ENCODE data around the gene VMAC. TPM values are rescaled to one million over a fixed set of nuclear protein-coding genes. Genes with fewer than 3 reads are reported as not detected.

The VMAC gene
- total RNA-seq, 2 experiments from 2014 or later: 1.5 to 2.0 TPM

- intact Hi-C loops (cut with micrococcal nuclease): no loop called here
- H3K27me3 Mint-ChIP-seq (ENCODE audit: low read depth): no peaks in the 10 kb centered on the region
- no peak overlapping the region for H3K4me3 Mint-ChIP-seq
- CTCF ChIA-PET: no interaction called here
- no peaks in the 10 kb centered on the region for H3K9me3 Mint-ChIP-seq
- peaks cover 34% of the 10 kb centered on the region for H3K36me3 Mint-ChIP-seq (ENCODE audit: low read depth)
- no peaks in the 10 kb centered on the region for H3K4me1 Mint-ChIP-seq (ENCODE audit: low read depth)
- DNase-seq: no peak
- H3K27ac Mint-ChIP-seq: no peak overlapping the region
These were observed 22.8 kb downstream of the VMAC start for GRCh38 chr19:5927441-5927821.

GRCh38 chr19:5929179-5929578 lies 24.5 kb downstream of the VMAC start:
- CTCF ChIA-PET: no interaction called here
- Mint-ChIP-seq H3K4me1 (ENCODE audit: low read depth) (no peaks in the 10 kb centered on the region), H3K4me3 (no peak overlapping the region), H3K27ac (no peak overlapping the region), H3K27me3 (ENCODE audit: low read depth) (no peaks in the 10 kb centered on the region), H3K9me3 (no peaks in the 10 kb centered on the region), H3K36me3 (ENCODE audit: low read depth) (peaks cover 27% of the 10 kb centered on the region)
- no peak for DNase-seq
- intact Hi-C loops (cut with micrococcal nuclease): no loop called here

DNA sequence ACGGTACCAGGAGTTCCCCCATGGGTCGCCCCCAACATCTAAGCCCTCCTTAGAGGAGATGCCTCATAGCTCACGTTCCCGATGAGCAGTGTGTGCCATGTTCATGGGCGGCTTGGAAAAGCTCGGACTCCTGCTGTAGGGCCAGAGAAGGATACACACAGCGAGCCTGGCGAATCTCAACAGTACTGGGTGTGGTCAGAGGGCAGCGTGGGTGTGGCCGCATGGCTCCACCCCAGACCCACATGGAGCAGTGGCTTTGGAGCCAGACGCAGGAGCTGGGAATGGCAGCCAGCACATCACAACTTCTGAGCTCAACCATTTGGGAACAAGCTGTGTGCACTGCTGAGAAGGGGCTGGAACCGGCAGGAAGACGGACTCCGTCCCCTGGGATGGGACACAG lies 25.0 kb downstream of the VMAC start:
- intact Hi-C loops (cut with micrococcal nuclease): no loop called here
- Mint-ChIP-seq H3K36me3 (ENCODE audit: low read depth) (peaks cover 27% of the 10 kb centered on the region), H3K27me3 (ENCODE audit: low read depth) (no peaks in the 10 kb centered on the region), H3K9me3 (no peaks in the 10 kb centered on the region), H3K4me1 (ENCODE audit: low read depth) (no peaks in the 10 kb centered on the region), H3K27ac (no peak overlapping the region), H3K4me3 (no peak overlapping the region)
- no peak for DNase-seq
- CTCF ChIA-PET: interaction anchor here (1.1 kb wide), 1 partner anchor 126 kb away, joined by 5 read pairs; no protein-coding TSS in a partner anchor

DNA sequence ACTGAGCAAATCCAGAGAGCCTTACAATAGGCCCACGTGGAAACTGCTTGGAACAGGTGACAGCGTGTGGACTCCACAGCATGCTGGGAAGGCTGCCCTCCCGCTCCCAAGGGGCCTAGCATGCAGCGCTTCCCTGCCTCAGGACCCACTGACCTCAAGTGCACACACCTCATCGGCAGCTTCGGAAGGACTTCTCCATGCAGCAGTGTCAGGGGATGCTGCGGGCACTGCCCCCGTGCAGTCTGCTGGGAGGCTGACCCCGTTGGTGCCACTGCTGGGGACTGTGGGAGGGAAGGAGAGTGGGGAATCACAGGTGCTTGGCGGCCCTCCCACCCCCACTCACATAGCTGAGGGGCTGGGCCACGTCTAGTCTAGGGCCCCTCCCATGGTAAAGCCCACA lies 26.6 kb downstream of the VMAC start:
- Mint-ChIP-seq H3K27ac (no peak overlapping the region), H3K4me1 (ENCODE audit: low read depth) (no peaks in the 10 kb centered on the region), H3K36me3 (ENCODE audit: low read depth) (peaks cover 27% of the 10 kb centered on the region), H3K9me3 (no peaks in the 10 kb centered on the region), H3K4me3 (no peak overlapping the region), H3K27me3 (ENCODE audit: low read depth) (no peaks in the 10 kb centered on the region)
- DNase-seq: no peak
- CTCF ChIA-PET: interaction anchor here (0.6 to 1.0 kb wide), 2 partner anchors 11 to 49 kb away, joined by 3 read pairs; no protein-coding TSS in a partner anchor
- intact Hi-C loops (cut with micrococcal nuclease): no loop called here

GRCh38 chr19:5932146-5932545 lies 27.5 kb downstream of the VMAC start:
- DNase-seq: no peak
- CTCF ChIA-PET: no interaction called here
- Mint-ChIP-seq H3K27me3 (ENCODE audit: low read depth) (no peaks in the 10 kb centered on the region), H3K4me3 (no peak overlapping the region), H3K4me1 (ENCODE audit: low read depth) (peaks cover 1% of the 10 kb centered on the region), H3K9me3 (no peaks in the 10 kb centered on the region), H3K27ac (no peak overlapping the region), H3K36me3 (ENCODE audit: low read depth) (peaks cover 27% of the 10 kb centered on the region)
- intact Hi-C loops (cut with micrococcal nuclease): no loop called here

- intact Hi-C loops (cut with micrococcal nuclease): no loop called here
- DNase-seq: no peak
- H3K36me3 Mint-ChIP-seq (ENCODE audit: low read depth): peaks cover 30% of the 10 kb centered on the region
- no peak overlapping the region for H3K4me3 Mint-ChIP-seq
- H3K27ac Mint-ChIP-seq: no peak overlapping the region
- CTCF ChIA-PET: no interaction called here
- H3K27me3 Mint-ChIP-seq (ENCODE audit: low read depth): no peaks in the 10 kb centered on the region
- no peaks in the 10 kb centered on the region for H3K9me3 Mint-ChIP-seq
- H3K4me1 Mint-ChIP-seq (ENCODE audit: low read depth): peaks cover 1% of the 10 kb centered on the region
These were observed 28.1 kb downstream of the VMAC start for GRCh38 chr19:5932609-5933262.

GRCh38 chr19:5933391-5934068 lies 28.9 kb downstream of the VMAC start:
- H3K4me3 Mint-ChIP-seq: no peak overlapping the region
- CTCF ChIA-PET: no interaction called here
- H3K27me3 Mint-ChIP-seq (ENCODE audit: low read depth): no peaks in the 10 kb centered on the region
- no peak for DNase-seq
- peaks cover 28% of the 10 kb centered on the region for H3K36me3 Mint-ChIP-seq (ENCODE audit: low read depth)
- intact Hi-C loops (cut with micrococcal nuclease): no loop called here
- H3K27ac Mint-ChIP-seq: no peak overlapping the region
- H3K9me3 Mint-ChIP-seq: no peaks in the 10 kb centered on the region
- peaks cover 1% of the 10 kb centered on the region for H3K4me1 Mint-ChIP-seq (ENCODE audit: low read depth)

DNA sequence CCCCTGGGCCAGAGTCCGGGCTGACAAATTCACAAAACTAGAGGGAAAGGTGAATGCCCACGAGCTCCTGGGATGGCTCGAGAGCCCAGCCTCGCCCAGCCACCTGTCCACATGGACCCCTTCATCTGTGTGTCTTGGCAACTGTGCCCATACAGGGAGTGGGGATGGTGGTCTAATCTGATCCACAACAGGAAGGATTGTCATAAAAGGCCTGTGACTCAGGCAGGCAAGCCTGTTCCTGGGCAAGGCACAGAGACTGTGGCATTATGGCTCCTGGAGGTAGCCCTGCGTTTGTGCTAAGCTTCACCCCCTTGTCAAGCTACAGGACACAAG lies 29.4 kb downstream of the VMAC start:
- no peak overlapping the region for H3K4me3 Mint-ChIP-seq
- H3K27ac Mint-ChIP-seq: no peak overlapping the region
- CTCF ChIA-PET: no interaction called here
- peaks cover 24% of the 10 kb centered on the region for H3K36me3 Mint-ChIP-seq (ENCODE audit: low read depth)
- DNase-seq: no peak
- H3K4me1 Mint-ChIP-seq (ENCODE audit: low read depth): peaks cover 1% of the 10 kb centered on the region
- H3K9me3 Mint-ChIP-seq: no peaks in the 10 kb centered on the region
- H3K27me3 Mint-ChIP-seq (ENCODE audit: low read depth): no peaks in the 10 kb centered on the region
- intact Hi-C loops (cut with micrococcal nuclease): no loop called here

DNA sequence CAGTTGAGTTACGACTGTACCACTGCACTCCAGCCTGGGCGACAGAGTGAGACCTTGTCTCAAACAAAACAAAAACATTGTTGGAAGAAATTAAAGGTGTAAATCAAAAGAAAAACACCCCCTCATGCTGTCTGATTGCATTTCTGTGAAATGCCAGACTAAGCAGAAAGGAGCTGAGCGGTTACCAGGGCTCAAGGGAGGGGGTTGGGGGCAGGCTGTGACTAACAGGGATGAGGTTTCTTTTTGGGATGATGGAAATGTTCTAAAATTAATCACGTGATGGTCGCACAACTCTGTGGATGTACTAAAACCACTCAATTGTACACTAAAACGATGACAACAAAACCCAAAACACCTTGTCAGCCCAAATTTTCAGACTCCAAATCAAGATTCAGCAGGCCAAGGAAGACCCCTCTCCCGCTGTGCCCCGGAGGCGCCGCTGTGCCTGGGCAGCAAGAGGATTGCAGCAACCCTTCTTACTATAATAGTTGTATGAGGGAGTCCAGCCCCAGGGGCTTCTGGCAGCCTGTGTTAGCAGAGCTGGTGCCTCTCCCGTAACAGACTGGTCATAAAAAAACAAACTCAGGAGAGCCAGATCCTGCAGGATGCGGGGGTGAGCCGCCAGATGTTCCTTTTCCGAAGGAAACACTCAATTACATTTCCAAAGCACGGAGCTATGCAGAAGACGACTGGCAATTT lies 30.3 kb downstream of the VMAC start:
- no peak for DNase-seq
- Mint-ChIP-seq H3K36me3 (ENCODE audit: low read depth) (peaks cover 21% of the 10 kb centered on the region), H3K4me1 (ENCODE audit: low read depth) (peaks cover 1% of the 10 kb centered on the region), H3K4me3 (no peak overlapping the region), H3K27ac (no peak overlapping the region), H3K27me3 (ENCODE audit: low read depth) (no peaks in the 10 kb centered on the region), H3K9me3 (no peaks in the 10 kb centered on the region)
- CTCF ChIA-PET: interaction anchor here (0.6 kb wide), 1 partner anchor 308 kb away, joined by 4 read pairs; no protein-coding TSS in a partner anchor
- intact Hi-C loops (cut with micrococcal nuclease): no loop called here

DNA sequence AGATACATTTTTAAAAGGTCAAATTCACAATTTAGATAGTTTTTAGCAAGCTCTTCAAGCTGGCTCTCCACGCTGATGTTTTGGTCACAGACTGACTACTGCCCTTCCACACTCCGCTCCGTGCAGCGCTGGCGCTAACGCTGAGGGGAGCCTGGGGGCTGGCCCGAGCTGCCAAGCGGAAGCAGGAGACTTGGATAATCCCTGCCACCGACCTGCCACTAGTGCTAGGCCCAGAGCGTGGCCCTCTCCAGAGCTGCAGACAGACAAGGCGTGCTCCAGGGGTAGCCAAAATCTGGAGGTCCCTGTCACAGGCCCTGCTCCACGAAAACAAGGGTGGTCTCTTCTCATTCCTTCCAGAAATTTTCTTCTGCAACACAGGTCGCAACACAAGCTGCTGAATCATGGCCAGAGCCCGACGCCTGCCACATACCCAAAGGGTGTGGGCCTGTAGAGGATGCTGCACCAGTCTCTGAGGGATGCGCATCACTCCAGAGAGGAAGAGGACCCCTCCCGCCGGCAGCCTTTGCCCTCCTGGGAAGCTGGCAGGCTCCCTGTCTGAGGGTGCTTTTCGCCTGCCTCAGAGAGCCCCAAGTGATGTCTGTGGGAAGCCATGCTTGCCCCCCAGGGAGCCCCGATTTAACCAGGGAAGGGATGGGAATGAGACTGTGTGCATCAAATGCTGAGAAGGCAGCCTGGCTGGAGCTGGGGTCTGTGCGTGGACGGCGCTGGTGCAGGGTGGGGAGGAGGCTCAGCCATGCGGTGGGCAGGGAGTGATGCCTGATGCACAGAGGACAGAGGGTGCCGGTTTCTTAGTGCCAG lies 31.0 kb downstream of the VMAC start:
- DNase-seq: no peak
- Mint-ChIP-seq H3K4me1 (ENCODE audit: low read depth) (peaks cover 1% of the 10 kb centered on the region), H3K4me3 (no peak overlapping the region), H3K9me3 (no peaks in the 10 kb centered on the region), H3K36me3 (ENCODE audit: low read depth) (peaks cover 20% of the 10 kb centered on the region), H3K27me3 (ENCODE audit: low read depth) (no peaks in the 10 kb centered on the region), H3K27ac (no peak overlapping the region)
- intact Hi-C loops (cut with micrococcal nuclease): no loop called here
- CTCF ChIA-PET: interaction anchor here (0.6 to 2.4 kb wide), 2 partner anchors 86 to 309 kb away, joined by 4 read pairs; no protein-coding TSS in a partner anchor

- Mint-ChIP-seq H3K27me3 (ENCODE audit: low read depth) (no peaks in the 10 kb centered on the region), H3K27ac (no peak overlapping the region), H3K4me3 (no peak overlapping the region), H3K9me3 (no peaks in the 10 kb centered on the region), H3K4me1 (ENCODE audit: low read depth) (peaks cover 1% of the 10 kb centered on the region), H3K36me3 (ENCODE audit: low read depth) (peaks cover 18% of the 10 kb centered on the region)
- CTCF ChIA-PET: interaction anchor here (2.4 kb wide), 1 partner anchor 86 kb away, joined by 4 read pairs; no protein-coding TSS in a partner anchor
- DNase-seq: no peak
- intact Hi-C loops (cut with micrococcal nuclease): no loop called here
These were observed 31.6 kb downstream of the VMAC start for GRCh38 chr19:5936292-5936592.

DNA sequence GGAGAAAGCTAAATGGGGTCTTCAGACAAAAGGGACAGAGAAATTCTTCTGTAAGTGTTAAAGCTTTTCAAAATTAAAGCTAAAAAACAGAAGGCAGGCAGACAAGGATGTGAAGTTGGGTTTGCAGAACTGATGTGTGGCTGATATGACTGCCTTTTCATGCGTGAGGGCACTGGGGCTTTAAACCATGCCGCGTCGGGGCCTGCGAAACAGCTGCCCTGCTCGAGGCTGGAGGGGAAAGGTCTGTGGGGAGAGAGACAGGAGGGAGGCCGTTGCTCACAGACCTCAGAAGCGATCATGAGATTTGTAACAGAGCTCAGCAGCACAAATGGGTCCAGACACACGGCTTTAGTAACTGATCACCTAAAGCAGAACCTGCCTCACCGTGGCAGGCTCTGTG lies 32.9 kb downstream of the VMAC start:
- Mint-ChIP-seq H3K4me3 (no peak overlapping the region), H3K4me1 (ENCODE audit: low read depth) (peaks cover 1% of the 10 kb centered on the region), H3K9me3 (no peaks in the 10 kb centered on the region), H3K27me3 (ENCODE audit: low read depth) (no peaks in the 10 kb centered on the region), H3K36me3 (ENCODE audit: low read depth) (peaks cover 18% of the 10 kb centered on the region), H3K27ac (no peak overlapping the region)
- CTCF ChIA-PET: interaction anchor here (2.4 kb wide), 1 partner anchor 84 kb away, joined by 4 read pairs; no protein-coding TSS in a partner anchor
- intact Hi-C loops (cut with micrococcal nuclease): no loop called here
- DNase-seq: no peak
